Measurements from ENCODE around the gene MFAP3L.
A peak's percentile ranks its signal among the peaks of the same experiment; 100 is the strongest.

The MFAP3L gene

DNA sequence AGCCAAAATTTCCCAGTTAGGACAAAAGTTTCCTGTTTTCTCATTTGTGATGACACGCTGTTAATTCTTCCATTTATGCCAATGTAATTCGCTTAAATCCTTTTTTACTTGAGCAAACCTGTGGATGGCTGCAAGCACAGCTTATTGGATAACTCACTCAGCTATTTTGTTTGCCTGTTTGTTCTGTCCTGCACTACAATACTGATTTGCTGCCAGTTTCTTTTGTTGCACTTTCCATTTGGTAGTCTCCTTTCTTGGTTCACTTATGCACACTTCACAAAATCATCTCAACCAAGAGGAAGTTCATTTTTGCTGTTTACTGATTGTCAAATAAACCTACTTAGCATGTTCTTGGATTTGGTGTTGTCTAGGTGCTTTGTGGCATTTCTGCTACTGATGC is 40.3 kb downstream of the MFAP3L start:
- H3K4me1 Mint-ChIP-seq: peaks cover 13% of the 10 kb centered on the region
- peak overlapping the region in 1 of 3 experiments; percentile 9 for H3K27ac Mint-ChIP-seq
- H3K36me3 Mint-ChIP-seq (ENCODE audit: low read depth): no peaks in the 10 kb centered on the region
- no peak for TF ChIP-seq CTCF (IDR thresholded peaks at IDR 0.05; ENCODE audit: unreplicated experiment in 3 of 3)
- no peaks in the 10 kb centered on the region for H3K9me3 Mint-ChIP-seq
- no peak overlapping the region for H3K4me3 Mint-ChIP-seq
- H3K27me3 Mint-ChIP-seq (ENCODE audit: low read depth): peaks cover 4% of the 10 kb centered on the region

- H3K36me3 Mint-ChIP-seq (ENCODE audit: low read depth): no peaks in the 10 kb centered on the region
- peak overlapping the region in 2 of 3 experiments; percentile 13 to 49 for H3K27ac Mint-ChIP-seq
- peaks cover 13% of the 10 kb centered on the region for H3K4me1 Mint-ChIP-seq
- TF ChIP-seq CTCF (IDR thresholded peaks at IDR 0.05; ENCODE audit: unreplicated experiment in 3 of 3): no peak
- no peak overlapping the region for H3K4me3 Mint-ChIP-seq
- no peaks in the 10 kb centered on the region for H3K9me3 Mint-ChIP-seq
- H3K27me3 Mint-ChIP-seq (ENCODE audit: low read depth): peaks cover 4% of the 10 kb centered on the region
These were observed 41.5 kb downstream of the MFAP3L start for GRCh38 chr4:169984745-169985144.

DNA sequence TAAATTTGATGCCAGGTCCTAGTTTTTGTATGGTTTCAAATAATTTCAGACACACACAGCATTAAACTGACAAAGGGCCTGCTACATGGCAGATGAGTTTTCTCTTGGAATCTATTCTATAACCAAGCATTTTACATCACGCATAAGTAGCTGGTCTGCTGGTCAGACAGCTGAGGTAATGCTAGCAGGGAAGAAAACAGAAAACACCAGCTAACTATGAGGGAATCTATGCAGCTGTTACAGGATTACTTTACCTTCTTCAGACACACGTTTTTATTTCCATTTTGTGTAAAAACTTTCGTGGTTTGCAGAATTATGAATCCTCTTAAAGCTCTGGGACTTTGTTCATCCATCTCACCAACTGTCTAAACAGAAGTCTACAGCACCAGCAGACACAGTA is 42.0 kb downstream of the MFAP3L start:
- Mint-ChIP-seq H3K4me3 (no peak overlapping the region), H3K9me3 (no peaks in the 10 kb centered on the region), H3K4me1 (peaks cover 13% of the 10 kb centered on the region), H3K36me3 (ENCODE audit: low read depth) (no peaks in the 10 kb centered on the region), H3K27ac (peak overlapping the region in 1 of 3 experiments; percentile 38), H3K27me3 (ENCODE audit: low read depth) (peaks cover 4% of the 10 kb centered on the region)
- no peak for TF ChIP-seq CTCF (IDR thresholded peaks at IDR 0.05; ENCODE audit: unreplicated experiment in 3 of 3)

DNA sequence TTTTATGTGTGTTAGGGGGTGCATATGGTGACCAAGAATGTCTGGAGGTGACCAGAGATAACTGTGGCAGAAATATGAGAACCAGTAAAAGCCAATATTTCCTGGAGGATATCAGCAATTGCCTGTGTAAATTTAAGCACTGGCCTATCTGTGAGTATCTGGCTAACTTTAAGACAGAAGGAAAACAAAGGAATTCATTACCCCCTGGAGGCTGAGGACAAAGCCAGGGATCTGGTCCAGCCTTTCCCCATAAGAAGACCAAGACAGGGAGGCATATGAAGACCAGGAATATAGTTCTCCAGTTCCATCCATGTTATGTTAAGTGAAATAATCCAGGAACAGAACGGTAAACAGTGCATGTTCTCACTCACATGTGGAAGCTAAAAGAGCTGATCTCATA is 49.2 kb downstream of the MFAP3L start:
- H3K36me3 Mint-ChIP-seq (ENCODE audit: low read depth): no peaks in the 10 kb centered on the region
- H3K27ac Mint-ChIP-seq: peak overlapping the region in 1 of 3 experiments; percentile 5
- H3K9me3 Mint-ChIP-seq: no peaks in the 10 kb centered on the region

DNA sequence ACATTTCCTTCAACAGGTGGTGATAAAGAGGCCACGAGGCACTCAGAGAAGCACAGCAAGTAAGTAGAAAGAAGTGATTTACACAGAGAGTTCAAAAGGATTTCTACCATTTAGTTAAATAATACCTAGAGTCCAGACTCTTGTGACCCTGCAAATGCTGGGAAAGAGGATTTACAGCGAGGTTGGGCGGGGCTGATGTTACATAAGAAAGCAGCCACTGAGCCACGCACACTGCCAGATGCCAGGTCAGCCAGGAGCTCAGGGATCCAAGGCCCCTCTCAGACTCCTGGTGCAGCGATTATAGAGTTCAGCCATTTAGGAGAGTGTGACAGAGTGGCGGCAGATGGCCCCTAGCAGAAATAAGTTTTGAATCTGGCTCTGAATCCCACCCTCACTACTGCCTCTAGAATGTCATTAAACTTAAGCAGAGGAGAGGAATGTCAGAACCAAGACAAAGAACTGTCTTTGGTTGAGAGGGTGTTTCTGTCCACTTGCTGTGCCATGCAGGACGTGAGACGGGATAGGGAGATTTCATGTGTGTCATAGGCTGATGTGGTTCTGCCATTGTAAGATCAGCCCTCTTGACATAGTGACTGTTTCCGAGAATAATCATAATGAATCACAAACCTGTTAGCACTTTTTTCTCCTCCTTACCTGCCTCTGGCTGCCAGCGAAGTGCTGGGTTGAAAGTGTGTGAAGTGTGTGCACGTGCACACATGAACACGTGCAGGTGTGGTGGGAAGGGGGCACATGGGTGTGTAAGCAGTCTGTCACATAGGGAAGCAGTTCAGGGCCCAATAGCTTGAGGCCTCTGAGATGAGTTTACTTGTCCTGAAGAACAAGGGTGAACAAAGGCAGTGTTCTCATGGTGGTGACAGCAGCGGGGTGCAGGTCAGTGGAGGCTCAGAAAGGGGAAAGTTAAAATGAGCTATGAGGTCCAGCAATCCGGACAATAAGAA is 50.1 kb downstream of the MFAP3L start:
- no peak overlapping the region for H3K4me3 Mint-ChIP-seq
- H3K27ac Mint-ChIP-seq: peak overlapping the region; percentile 79 to 96 (median 83)
- H3K27me3 Mint-ChIP-seq (ENCODE audit: low read depth): peaks cover 3% of the 10 kb centered on the region
- peaks cover 7% of the 10 kb centered on the region for H3K4me1 Mint-ChIP-seq
- TF ChIP-seq CTCF (IDR thresholded peaks at IDR 0.05; ENCODE audit: unreplicated experiment in 3 of 3): no peak
- no peaks in the 10 kb centered on the region for H3K9me3 Mint-ChIP-seq
- no peaks in the 10 kb centered on the region for H3K36me3 Mint-ChIP-seq (ENCODE audit: low read depth)

More for the DNA sequence above, 49.2 kb downstream of the MFAP3L start:
- peaks cover 4% of the 10 kb centered on the region for H3K27me3 Mint-ChIP-seq (ENCODE audit: low read depth)
- no peak overlapping the region for H3K4me3 Mint-ChIP-seq
- no peak for TF ChIP-seq CTCF (IDR thresholded peaks at IDR 0.05; ENCODE audit: unreplicated experiment in 3 of 3)
- peaks cover 7% of the 10 kb centered on the region for H3K4me1 Mint-ChIP-seq
